Measurements from ENCODE around the gene NINL. TPM values are rescaled to one million over a fixed set of nuclear protein-coding genes. Genes with fewer than 3 reads are reported as not detected.

The NINL gene
- total and polyA plus RNA-seq, 4 donors: 1.9 to 3.6 (median 2.8) TPM

DNA sequence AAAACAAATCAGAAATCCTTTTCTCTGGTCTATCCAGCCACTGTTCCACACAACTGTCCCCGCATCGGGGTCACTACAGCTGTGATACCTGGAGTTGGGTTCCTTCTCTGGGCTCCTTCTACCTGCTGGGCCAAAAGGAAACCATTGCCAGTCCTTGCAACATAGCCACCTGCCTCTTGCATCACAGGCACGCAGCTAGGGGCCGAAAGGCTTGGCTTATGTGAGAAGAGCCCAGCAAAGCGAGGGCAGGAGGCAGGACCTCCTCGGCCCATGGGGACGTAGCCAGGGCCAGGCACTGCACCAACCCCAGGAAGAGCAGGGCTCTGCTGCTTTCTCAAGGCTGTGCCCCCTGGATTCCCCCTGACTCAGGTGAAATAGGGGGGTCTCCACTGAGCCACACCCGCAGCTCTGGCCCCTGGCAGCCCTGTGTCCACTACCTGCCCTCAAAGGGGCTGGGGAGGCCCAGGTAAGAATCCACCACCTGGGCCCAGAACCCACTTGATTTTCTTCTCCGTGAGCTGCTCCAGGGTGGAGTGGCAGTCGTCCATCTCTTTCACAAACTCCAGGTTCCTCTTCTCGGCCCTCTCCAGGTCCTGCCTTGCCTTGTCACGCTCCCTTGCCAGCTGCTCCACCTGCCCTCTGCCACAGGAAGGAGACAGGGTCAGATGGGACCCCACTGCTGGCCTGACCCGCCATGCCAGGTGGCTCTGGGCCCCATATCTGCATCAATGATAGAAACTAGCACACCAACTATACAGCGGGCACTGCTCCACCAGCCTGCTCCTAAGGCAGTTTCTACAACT, 89.0 kb downstream of the NINL start:
- H3K36me3 ChIP-seq (ENCODE audit: control insufficient read depth in 4 of 4, insufficient read depth in 3 of 4, low read depth in 1 of 4, low read length in 3 of 4): peaks cover 0 to 7% (median 0%) of the 10 kb centered on the region in 4 donors
- H3K9ac ChIP-seq (ENCODE audit: low read depth in 1 of 2, low read length in 2 of 2): no peak overlapping the region
- H3K27ac ChIP-seq (ENCODE audit: low read depth in 1 of 2, low read length in 2 of 2): peak overlapping the region; percentile 31 to 32
- 76% methylated on average over 14 of the region's 14 CpGs for WGBS
- H3K4me3 ChIP-seq (ENCODE audit: low read depth in 1 of 3, low read length in 3 of 3): no peak overlapping the region
- H3K9me3 ChIP-seq (ENCODE audit: control insufficient read depth in 4 of 4, low read length in 3 of 4): no peaks in the 10 kb centered on the region
- DNase-seq (ENCODE audit: low spot score): no peak
- TF ChIP-seq HNF4A (conservative IDR thresholded peaks at IDR 0.05) (peak in 1 of 2 donors; percentile 30), JUND (IDR thresholded peaks at IDR 0.05) (no peak), NR2F2 (IDR thresholded peaks at IDR 0.05) (no peak), CTCF (IDR thresholded peaks at IDR 0.05; ENCODE audit: low read depth, low read length, missing input control) (no peak), HNF4G (IDR thresholded peaks at IDR 0.05) (no peak), RAD21 (IDR thresholded peaks at IDR 0.05) (peak in 1 of 2 donors; percentile 56), MAX (IDR thresholded peaks at IDR 0.05) (no peak), GABPA (IDR thresholded peaks at IDR 0.05 in 1 of 2, conservative IDR thresholded peaks at IDR 0.05 in 1 of 2) (no peak)
- H3K4me1 ChIP-seq (ENCODE audit: control insufficient read depth in 4 of 4, insufficient read depth in 4 of 4, low read length in 3 of 4): peaks cover 0 to 10% (median 4%) of the 10 kb centered on the region in 4 donors
- no peaks in the 10 kb centered on the region for H3K27me3 ChIP-seq (ENCODE audit: control insufficient read depth in 4 of 4, insufficient read depth in 4 of 4, low read length in 3 of 4)

DNA sequence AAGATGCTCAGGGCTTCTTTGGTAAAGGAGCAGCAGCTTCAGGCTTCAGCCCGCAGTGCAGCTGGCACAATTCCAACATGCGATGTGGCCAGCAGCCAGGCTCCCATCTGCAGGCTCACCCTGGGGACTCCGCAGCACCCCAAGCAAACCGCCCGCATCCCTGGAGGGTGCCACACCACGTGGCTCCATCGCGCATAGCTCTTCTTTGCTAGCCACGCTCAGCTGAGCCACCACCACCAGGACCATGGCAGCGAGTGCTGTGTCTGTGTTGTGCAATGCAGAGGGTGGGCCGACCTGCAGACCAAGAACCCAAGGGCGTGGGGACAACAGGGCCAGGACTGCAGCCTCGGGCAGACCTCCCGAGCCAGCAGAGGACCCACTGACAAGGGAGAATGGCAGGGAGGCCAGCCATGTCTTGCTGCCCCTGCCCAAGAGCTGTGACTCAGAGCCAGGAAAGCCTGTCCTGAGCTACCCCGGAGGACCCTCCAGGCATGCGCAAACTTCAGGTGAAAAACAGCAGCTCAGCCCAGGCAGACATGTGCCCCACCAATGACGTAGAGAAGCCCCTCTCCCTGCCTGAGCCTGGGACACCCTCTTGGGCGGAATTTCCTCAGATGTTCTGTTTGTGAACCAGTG, 90.0 kb downstream of the NINL start:
- H3K9me3 ChIP-seq (ENCODE audit: control insufficient read depth in 4 of 4, low read length in 3 of 4): no peaks in the 10 kb centered on the region
- H3K4me1 ChIP-seq (ENCODE audit: control insufficient read depth in 4 of 4, insufficient read depth in 4 of 4, low read length in 3 of 4): peaks cover 0 to 10% (median 4%) of the 10 kb centered on the region in 4 donors
- DNase-seq (ENCODE audit: low spot score): no peak
- WGBS: 86% methylated on average over 18 of the region's 18 CpGs
- H3K9ac ChIP-seq (ENCODE audit: low read depth in 1 of 2, low read length in 2 of 2): no peak overlapping the region
- no peak for TF ChIP-seq MAX (IDR thresholded peaks at IDR 0.05)
- H3K27ac ChIP-seq (ENCODE audit: low read depth in 1 of 2, low read length in 2 of 2): no peak overlapping the region
- peaks cover 0 to 13% (median 0%) of the 10 kb centered on the region in 4 donors for H3K36me3 ChIP-seq (ENCODE audit: control insufficient read depth in 4 of 4, insufficient read depth in 3 of 4, low read depth in 1 of 4, low read length in 3 of 4)
- no peaks in the 10 kb centered on the region for H3K27me3 ChIP-seq (ENCODE audit: control insufficient read depth in 4 of 4, insufficient read depth in 4 of 4, low read length in 3 of 4)
- no peak overlapping the region for H3K4me3 ChIP-seq (ENCODE audit: low read depth in 1 of 3, low read length in 3 of 3)

GRCh38 chr20:25494506-25495188, 90.7 kb downstream of the NINL start:
- Histone ChIP-seq H3K4me3 (ENCODE audit: low read depth in 1 of 3, low read length in 3 of 3) (no peak overlapping the region), H3K27ac (ENCODE audit: low read depth in 1 of 2, low read length in 2 of 2) (no peak overlapping the region), H3K9ac (ENCODE audit: low read depth in 1 of 2, low read length in 2 of 2) (no peak overlapping the region), H3K27me3 (ENCODE audit: control insufficient read depth in 4 of 4, insufficient read depth in 4 of 4, low read length in 3 of 4) (no peaks in the 10 kb centered on the region), H3K36me3 (ENCODE audit: control insufficient read depth in 4 of 4, insufficient read depth in 3 of 4, low read depth in 1 of 4, low read length in 3 of 4) (peaks cover 0 to 17% (median 0%) of the 10 kb centered on the region in 4 donors), H3K4me1 (ENCODE audit: control insufficient read depth in 4 of 4, insufficient read depth in 4 of 4, low read length in 3 of 4) (peaks cover 0 to 10% (median 4%) of the 10 kb centered on the region in 4 donors), H3K9me3 (ENCODE audit: control insufficient read depth in 4 of 4, low read length in 3 of 4) (no peaks in the 10 kb centered on the region)
- DNase-seq (ENCODE audit: low spot score): no peak
- 96% methylated on average over 17 of the region's 17 CpGs for WGBS
- TF ChIP-seq JUND (IDR thresholded peaks at IDR 0.05) (no peak), ZBTB33 (IDR thresholded peaks at IDR 0.05) (no peak), MAX (IDR thresholded peaks at IDR 0.05) (no peak), RXRA (IDR thresholded peaks at IDR 0.05) (no peak), YY1 (IDR thresholded peaks at IDR 0.05) (no peak), NR2F2 (IDR thresholded peaks at IDR 0.05) (no peak), HNF4A (conservative IDR thresholded peaks at IDR 0.05) (no peak), CTCF (IDR thresholded peaks at IDR 0.05; ENCODE audit: low read depth, low read length, missing input control) (no peak)
- TF ChIP-seq, protein P1, sequence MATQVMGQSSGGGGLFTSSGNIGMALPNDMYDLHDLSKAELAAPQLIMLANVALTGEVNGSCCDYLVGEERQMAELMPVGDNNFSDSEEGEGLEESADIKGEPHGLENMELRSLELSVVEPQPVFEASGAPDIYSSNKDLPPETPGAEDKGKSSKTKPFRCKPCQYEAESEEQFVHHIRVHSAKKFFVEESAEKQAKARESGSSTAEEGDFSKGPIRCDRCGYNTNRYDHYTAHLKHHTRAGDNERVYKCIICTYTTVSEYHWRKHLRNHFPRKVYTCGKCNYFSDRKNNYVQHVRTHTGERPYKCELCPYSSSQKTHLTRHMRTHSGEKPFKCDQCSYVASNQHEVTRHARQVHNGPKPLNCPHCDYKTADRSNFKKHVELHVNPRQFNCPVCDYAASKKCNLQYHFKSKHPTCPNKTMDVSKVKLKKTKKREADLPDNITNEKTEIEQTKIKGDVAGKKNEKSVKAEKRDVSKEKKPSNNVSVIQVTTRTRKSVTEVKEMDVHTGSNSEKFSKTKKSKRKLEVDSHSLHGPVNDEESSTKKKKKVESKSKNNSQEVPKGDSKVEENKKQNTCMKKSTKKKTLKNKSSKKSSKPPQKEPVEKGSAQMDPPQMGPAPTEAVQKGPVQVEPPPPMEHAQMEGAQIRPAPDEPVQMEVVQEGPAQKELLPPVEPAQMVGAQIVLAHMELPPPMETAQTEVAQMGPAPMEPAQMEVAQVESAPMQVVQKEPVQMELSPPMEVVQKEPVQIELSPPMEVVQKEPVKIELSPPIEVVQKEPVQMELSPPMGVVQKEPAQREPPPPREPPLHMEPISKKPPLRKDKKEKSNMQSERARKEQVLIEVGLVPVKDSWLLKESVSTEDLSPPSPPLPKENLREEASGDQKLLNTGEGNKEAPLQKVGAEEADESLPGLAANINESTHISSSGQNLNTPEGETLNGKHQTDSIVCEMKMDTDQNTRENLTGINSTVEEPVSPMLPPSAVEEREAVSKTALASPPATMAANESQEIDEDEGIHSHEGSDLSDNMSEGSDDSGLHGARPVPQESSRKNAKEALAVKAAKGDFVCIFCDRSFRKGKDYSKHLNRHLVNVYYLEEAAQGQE (IDR thresholded peaks at IDR 0.05): no peak

Measured in liver (tissue), 9 donors.